CD4-positive, alpha-beta T cell treated with Interleukin-17A for 4 hours (primary cell): Measurements from ENCODE around the gene ARHGAP33.

Source experiments
- DNase-seq: peaks from one replicate; pipeline ENCODE4 v3.0.0-alpha.2; 2020; ENCODE audit warnings: mixed read lengths

ARHGAP33 gene

GRCh38 chr19:35740423-35741202, 34.8 kb upstream of the ARHGAP33 start:
- peak; percentile 97 for DNase-seq

GRCh38 chr19:35741203-35741515, 34.2 kb upstream of the ARHGAP33 start:
- no peak for DNase-seq

GRCh38 chr19:35742121-35742724, 33.1 kb upstream of the ARHGAP33 start, which contains the start of gene IGFLR1:
Gene IGFLR1 (minus strand): TSS chr19:35742452. CDS start chr19:35741180, 1,272 bp downstream.
- peak; percentile 74 for DNase-seq

- no peak for DNase-seq
These were observed 31.5 kb upstream of the ARHGAP33 start for GRCh38 chr19:35743640-35744429.

- DNase-seq: peak; percentile 96
These were observed 30.7 kb upstream of the ARHGAP33 start for GRCh38 chr19:35744430-35745327.

GRCh38 chr19:35745328-35746086, 29.9 kb upstream of the ARHGAP33 start, which contains the start of the genes PSENEN and U2AF1L4:
Gene PSENEN (plus strand): TSS chr19:35745651. CDS start chr19:35745931, 280 bp downstream.
Gene U2AF1L4 (minus strand): TSS chr19:35745418. CDS start chr19:35745391, 27 bp downstream.
- DNase-seq: peak; percentile 96

- DNase-seq: no peak
These were observed 29.3 kb upstream of the ARHGAP33 start for GRCh38 chr19:35746087-35746462.

GRCh38 chr19:35746531-35746930, 28.8 kb upstream of the ARHGAP33 start:
- no peak for DNase-seq

- peak; percentile 99 for DNase-seq
These were observed 27.0 kb upstream of the ARHGAP33 start, which contains the start of gene LIN37 for GRCh38 chr19:35748106-35749020. Gene LIN37 (plus strand): TSS chr19:35748576. CDS start chr19:35748725, 149 bp downstream.

- no peak for DNase-seq
These were observed 25.2 kb upstream of the ARHGAP33 start for GRCh38 chr19:35750167-35750566.

- no peak for DNase-seq
These were observed 23.3 kb upstream of the ARHGAP33 start for GRCh38 chr19:35751839-35752745.

- no peak for DNase-seq
These were observed 22.5 kb upstream of the ARHGAP33 start for GRCh38 chr19:35752746-35753350.

- no peak for DNase-seq
These were observed 21.6 kb upstream of the ARHGAP33 start for GRCh38 chr19:35753634-35754369.

- DNase-seq: no peak
These were observed 20.8 kb upstream of the ARHGAP33 start for GRCh38 chr19:35754370-35755130.

- no peak for DNase-seq
These were observed 20.2 kb upstream of the ARHGAP33 start for GRCh38 chr19:35755131-35755549.

GRCh38 chr19:35755550-35756376, 19.6 kb upstream of the ARHGAP33 start:
- peak; percentile 70 for DNase-seq
